Activated T-cell treated with anti-CD3 and anti-CD28 coated beads, Interleukin-2, amount 50 U/mL, for 72 hours (primary cell): ENCODE results near the gene PNLDC1. TPM values are rescaled to one million over a fixed set of nuclear protein-coding genes. Genes with fewer than 3 reads are reported as not detected.
"Not testable (repeated sequence)": the region's sequence is repeated elsewhere in the genome, so short reads cannot be mapped to it uniquely, and the experiment has no call there.

Experiments used
- ATAC-seq, 2 donors: fragments of 150-1000 bp; cut with Tn5 transposase; replicated peaks in 1 of 2; 2 replicates each; pipeline ENCODE4 v1.10.0; 2021; ENCODE audit warnings: moderate library complexity in 2 of 2, mild to moderate bottlenecking in 1 of 2
- DNase-seq, 2 donors: peaks; one replicate each; pipeline ENCODE4 v3.0.0; 2021 to 2022; ENCODE audit warnings: mixed read lengths in 1 of 2
- H3K27ac Mint-ChIP-seq: one replicate; pipeline ENCODE4 v1.8.0; 2022; ENCODE audit warnings: mild to moderate bottlenecking, moderate library complexity, mixed read lengths
- H3K27me3 Mint-ChIP-seq: one replicate; pipeline ENCODE4 v1.8.0; 2022; ENCODE audit warnings: low read depth, mixed read lengths
- H3K36me3 Mint-ChIP-seq, 2 donors: one replicate each; pipeline ENCODE4 v1.8.0; 2022; ENCODE audit warnings: mixed read lengths in 2 of 2, mild to moderate bottlenecking in 1 of 2; ENCODE audit not compliant: insufficient read depth in 2 of 2
- H3K4me1 Mint-ChIP-seq: one replicate; pipeline ENCODE4 v1.8.0; 2022; ENCODE audit warnings: low read depth, mixed read lengths
- H3K4me3 Mint-ChIP-seq, 2 donors: one replicate each; pipeline ENCODE4 v1.8.0; 2022; ENCODE audit warnings: mild to moderate bottlenecking in 2 of 2, mixed read lengths in 2 of 2, moderate library complexity in 2 of 2
- H3K9me3 Mint-ChIP-seq, 2 donors: one replicate each; pipeline ENCODE4 v1.8.0; 2022; ENCODE audit warnings: mixed read lengths in 2 of 2
- total RNA-seq, 2 donors: library from RNA; stranded (reverse); gene quantifications; one replicate each; pipeline ENCODE4 v1.2.3, GENCODE V29; 2022

PNLDC1 gene
- total RNA-seq, 2 donors from 2014 or later: 0.37 to 0.62 TPM

- DNase-seq (no peak), ATAC-seq (no peak)
- no peak overlapping the region for H3K4me3 Mint-ChIP-seq
- no peaks in the 10 kb centered on the region for H3K36me3 Mint-ChIP-seq
- H3K4me1 Mint-ChIP-seq: peaks cover 10% of the 10 kb centered on the region
- H3K9me3 Mint-ChIP-seq: no peaks in the 10 kb centered on the region
- H3K27ac Mint-ChIP-seq: no peak overlapping the region
- no peaks in the 10 kb centered on the region for H3K27me3 Mint-ChIP-seq
Observed at GRCh38 chr6:159830501-159831372, 30.7 kb downstream of the PNLDC1 start.

GRCh38 chr6:159831373-159831679 is 31.2 kb downstream of the PNLDC1 start:
- no peaks in the 10 kb centered on the region for H3K9me3 Mint-ChIP-seq
- no peak for ATAC-seq
- H3K4me3 Mint-ChIP-seq: no peak overlapping the region
- DNase-seq: no peak
- no peaks in the 10 kb centered on the region for H3K27me3 Mint-ChIP-seq
- no peak overlapping the region for H3K27ac Mint-ChIP-seq
- no peaks in the 10 kb centered on the region for H3K36me3 Mint-ChIP-seq
- peaks cover 10% of the 10 kb centered on the region for H3K4me1 Mint-ChIP-seq

- peaks cover 10% of the 10 kb centered on the region for H3K4me1 Mint-ChIP-seq
- no peak overlapping the region for H3K27ac Mint-ChIP-seq
- no peak for DNase-seq
- no peaks in the 10 kb centered on the region for H3K9me3 Mint-ChIP-seq
- ATAC-seq: no peak
- H3K36me3 Mint-ChIP-seq: no peaks in the 10 kb centered on the region
- H3K27me3 Mint-ChIP-seq: no peaks in the 10 kb centered on the region
- no peak overlapping the region for H3K4me3 Mint-ChIP-seq
Observed at GRCh38 chr6:159832946-159833345, 32.9 kb downstream of the PNLDC1 start.

- H3K27ac Mint-ChIP-seq: no peak overlapping the region
- no peak for ATAC-seq
- no peaks in the 10 kb centered on the region for H3K36me3 Mint-ChIP-seq
- peaks cover 10% of the 10 kb centered on the region for H3K4me1 Mint-ChIP-seq
- no peaks in the 10 kb centered on the region for H3K9me3 Mint-ChIP-seq
- no peaks in the 10 kb centered on the region for H3K27me3 Mint-ChIP-seq
- no peak overlapping the region for H3K4me3 Mint-ChIP-seq
- no peak for DNase-seq
Observed at GRCh38 chr6:159833556-159833955, 33.5 kb downstream of the PNLDC1 start.

GRCh38 chr6:159833997-159834603 is 34.0 kb downstream of the PNLDC1 start:
- H3K27me3 Mint-ChIP-seq: no peaks in the 10 kb centered on the region
- H3K36me3 Mint-ChIP-seq: no peaks in the 10 kb centered on the region
- no peak overlapping the region for H3K27ac Mint-ChIP-seq
- H3K4me3 Mint-ChIP-seq: no peak overlapping the region
- ATAC-seq: no peak
- H3K9me3 Mint-ChIP-seq: no peaks in the 10 kb centered on the region
- no peak for DNase-seq
- peaks cover 10% of the 10 kb centered on the region for H3K4me1 Mint-ChIP-seq

GRCh38 chr6:159836718-159837490 is 36.8 kb downstream of the PNLDC1 start:
- H3K36me3 Mint-ChIP-seq: no peaks in the 10 kb centered on the region
- DNase-seq: no peak
- no peaks in the 10 kb centered on the region for H3K9me3 Mint-ChIP-seq
- no peak for ATAC-seq
- H3K27me3 Mint-ChIP-seq: peaks cover 6% of the 10 kb centered on the region
- H3K4me3 Mint-ChIP-seq: no peak overlapping the region
- peaks cover 5% of the 10 kb centered on the region for H3K4me1 Mint-ChIP-seq
- H3K27ac Mint-ChIP-seq: no peak overlapping the region

GRCh38 chr6:159837511-159837910 is 37.4 kb downstream of the PNLDC1 start:
- no peaks in the 10 kb centered on the region for H3K36me3 Mint-ChIP-seq
- ATAC-seq: no peak

GRCh38 chr6:159838020-159838744 is 38.1 kb downstream of the PNLDC1 start:
- no peaks in the 10 kb centered on the region for H3K9me3 Mint-ChIP-seq
- no peak for DNase-seq
- ATAC-seq: no peak
- H3K4me1 Mint-ChIP-seq: peaks cover 5% of the 10 kb centered on the region
- peaks cover 8% of the 10 kb centered on the region for H3K27me3 Mint-ChIP-seq
- H3K4me3 Mint-ChIP-seq: no peak overlapping the region
- no peaks in the 10 kb centered on the region for H3K36me3 Mint-ChIP-seq
- H3K27ac Mint-ChIP-seq: no peak overlapping the region

More at GRCh38 chr6:159837511-159837910, 37.4 kb downstream of the PNLDC1 start:
- no peak overlapping the region for H3K27ac Mint-ChIP-seq
- H3K27me3 Mint-ChIP-seq: peaks cover 8% of the 10 kb centered on the region
- no peaks in the 10 kb centered on the region for H3K9me3 Mint-ChIP-seq
- no peak overlapping the region for H3K4me3 Mint-ChIP-seq
- no peak for DNase-seq
- peaks cover 5% of the 10 kb centered on the region for H3K4me1 Mint-ChIP-seq

GRCh38 chr6:159842035-159842434 is 42.0 kb downstream of the PNLDC1 start:
- no peak for DNase-seq
- no peak overlapping the region for H3K27ac Mint-ChIP-seq
- H3K4me3 Mint-ChIP-seq: no peak overlapping the region
- no peaks in the 10 kb centered on the region for H3K4me1 Mint-ChIP-seq
- H3K27me3 Mint-ChIP-seq: peaks cover 8% of the 10 kb centered on the region
- no peak for ATAC-seq
- H3K36me3 Mint-ChIP-seq: no peaks in the 10 kb centered on the region
- no peaks in the 10 kb centered on the region for H3K9me3 Mint-ChIP-seq

- Mint-ChIP-seq H3K27me3 (peaks cover 8% of the 10 kb centered on the region), H3K4me3 (no peak overlapping the region), H3K36me3 (peaks cover 0 to 3% of the 10 kb centered on the region in 2 donors), H3K27ac (no peak overlapping the region), H3K9me3 (peaks cover under 1 to 5% of the 10 kb centered on the region in 2 donors), H3K4me1 (no peaks in the 10 kb centered on the region)
- ATAC-seq (no peak), DNase-seq (no peak)
Observed at GRCh38 chr6:159844737-159845645, 44.9 kb downstream of the PNLDC1 start.

GRCh38 chr6:159848552-159848951 is 48.5 kb downstream of the PNLDC1 start:
- H3K4me3 Mint-ChIP-seq, H3K27ac Mint-ChIP-seq, H3K9me3 Mint-ChIP-seq, H3K36me3 Mint-ChIP-seq, ATAC-seq, DNase-seq, H3K27me3 Mint-ChIP-seq, H3K4me1 Mint-ChIP-seq: not testable (repeated sequence)

- DNase-seq, ATAC-seq, H3K36me3 Mint-ChIP-seq, H3K27me3 Mint-ChIP-seq, H3K27ac Mint-ChIP-seq, H3K9me3 Mint-ChIP-seq, H3K4me3 Mint-ChIP-seq, H3K4me1 Mint-ChIP-seq: not testable (repeated sequence)
Observed at GRCh38 chr6:159849851-159850250, 49.8 kb downstream of the PNLDC1 start.
